ENCODE results near the gene SFTA2.

Gene SFTA2

DNA sequence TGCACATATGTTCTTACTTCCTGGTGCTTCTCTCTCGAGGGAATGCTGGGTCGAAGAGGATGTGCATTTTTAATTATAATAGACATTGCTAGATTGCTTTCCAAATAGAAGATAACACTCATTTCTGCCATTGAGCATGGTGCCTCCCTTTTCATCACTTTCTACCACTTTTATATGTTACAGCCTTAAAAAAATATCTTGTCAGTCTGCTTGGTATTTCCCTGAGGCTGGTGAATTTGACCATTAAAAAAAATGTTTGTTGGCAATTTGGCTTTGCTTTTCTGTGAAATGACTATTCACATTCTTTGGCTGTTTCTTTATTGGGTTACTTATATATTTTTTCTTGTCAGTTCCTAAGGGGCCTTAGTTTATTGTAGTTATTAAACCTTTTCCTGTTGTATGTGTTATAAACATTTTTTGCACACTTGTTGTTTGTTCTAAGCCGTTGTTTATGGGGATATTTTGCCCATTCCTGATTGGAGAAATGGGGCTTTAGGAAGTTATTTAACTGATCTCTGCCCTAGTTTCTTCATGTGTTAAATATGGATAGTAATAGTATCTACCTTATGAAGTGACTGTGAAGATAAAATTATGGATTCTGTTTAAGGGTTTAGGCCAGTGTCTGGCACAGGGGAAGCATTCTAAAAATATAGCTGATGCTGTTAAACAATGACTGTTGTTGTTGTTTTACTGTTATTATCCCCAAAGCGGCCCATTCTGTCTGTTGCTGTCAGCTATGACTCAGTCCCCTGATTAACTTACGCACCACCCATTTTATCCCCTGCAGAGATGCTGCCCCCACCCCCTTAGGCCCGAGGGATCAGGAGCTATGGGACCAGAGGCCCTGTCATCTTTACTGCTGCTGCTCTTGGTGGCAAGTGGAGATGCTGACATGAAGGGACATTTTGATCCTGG is 43.8 kb downstream of the SFTA2 start:
- no peak for TF ChIP-seq CTCF (IDR thresholded peaks at IDR 0.05; ENCODE audit: low read depth, low read length, missing control alignments)
- no peak for DNase-seq (ENCODE audit: extremely low read depth, low read depth)
- no peak overlapping the region for H3K4me3 ChIP-seq (replicated peaks; ENCODE audit: low read depth, low read length)

DNA sequence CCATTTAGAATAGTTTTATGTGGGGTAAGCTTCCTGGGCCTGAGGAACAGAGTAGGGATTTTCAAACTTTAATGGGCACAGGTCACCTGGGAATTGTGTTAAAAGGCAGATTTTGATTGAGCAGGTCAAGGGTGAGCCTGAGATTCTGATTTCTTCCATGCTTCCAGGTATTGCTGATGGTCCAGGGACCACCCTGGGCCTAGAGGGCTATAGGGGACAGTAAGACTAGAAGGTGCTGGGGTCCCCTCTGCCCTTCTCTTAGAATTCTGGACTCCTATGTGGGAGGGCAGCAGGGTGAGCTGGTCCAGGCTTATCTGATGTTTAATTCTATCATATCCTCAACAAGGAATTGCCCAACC is 45.1 kb downstream of the SFTA2 start:
- DNase-seq (ENCODE audit: extremely low read depth, low read depth) = no peak
- TF ChIP-seq CTCF (IDR thresholded peaks at IDR 0.05; ENCODE audit: low read depth, low read length, missing control alignments) = no peak
- H3K4me3 ChIP-seq (replicated peaks; ENCODE audit: low read depth, low read length) = no peak overlapping the region

DNA sequence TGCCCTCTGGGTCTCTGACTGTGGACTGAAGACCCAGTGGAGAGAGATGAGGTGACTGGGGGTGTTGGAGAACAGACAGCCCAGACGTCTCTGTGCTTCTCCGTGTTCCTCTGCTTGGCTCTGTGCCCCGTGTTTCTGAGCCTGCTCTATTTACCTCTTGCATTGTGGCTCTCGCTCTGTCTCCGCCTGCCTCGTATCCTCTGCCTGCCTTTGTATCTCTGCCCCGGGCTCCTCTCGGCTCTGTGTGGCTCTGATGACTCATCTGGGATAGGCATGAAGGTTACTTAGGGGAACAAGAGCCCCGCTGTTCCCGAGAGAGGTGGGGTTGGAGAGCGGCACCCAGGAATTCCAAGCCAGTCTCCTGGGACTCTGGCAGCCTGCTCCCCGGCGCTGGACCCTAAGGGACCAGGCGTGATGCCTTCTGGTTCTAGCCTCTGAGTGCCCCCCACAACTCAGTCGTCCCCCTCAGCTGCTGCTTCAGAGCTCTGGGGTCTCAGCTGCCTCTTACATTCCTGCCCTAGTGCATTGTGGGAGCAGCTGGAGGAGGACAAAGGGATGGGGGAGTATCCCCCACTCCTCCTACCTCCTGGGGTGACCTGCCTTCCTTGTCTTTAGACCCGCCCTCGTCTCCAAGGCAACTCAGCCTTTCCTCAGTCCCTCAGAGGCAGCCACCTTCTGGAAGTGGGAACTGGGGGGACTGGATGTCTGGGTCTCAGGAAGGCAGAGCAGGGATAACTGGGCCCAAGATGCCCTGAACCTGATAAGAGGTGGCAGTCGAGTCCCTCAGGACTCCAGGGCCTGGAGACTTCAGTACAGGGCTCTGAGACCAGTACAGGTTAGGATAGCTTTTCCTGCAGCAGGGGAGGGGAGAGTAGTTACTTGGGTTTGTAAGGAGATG is 45.7 kb downstream of the SFTA2 start:
- no peak for DNase-seq (ENCODE audit: extremely low read depth, low read depth)
- TF ChIP-seq CTCF (IDR thresholded peaks at IDR 0.05; ENCODE audit: low read depth, low read length, missing control alignments) = no peak
- H3K4me3 ChIP-seq (replicated peaks; ENCODE audit: low read depth, low read length) = peak overlapping the region; percentile 59

- DNase-seq (ENCODE audit: extremely low read depth, low read depth) = no peak
- no peak for TF ChIP-seq CTCF (IDR thresholded peaks at IDR 0.05; ENCODE audit: low read depth, low read length, missing control alignments)
- peak overlapping the region; percentile 59 for H3K4me3 ChIP-seq (replicated peaks; ENCODE audit: low read depth, low read length)
Observed at GRCh38 chr6:30885481-30885998, 46.4 kb downstream of the SFTA2 start.

- TF ChIP-seq CTCF (IDR thresholded peaks at IDR 0.05; ENCODE audit: low read depth, low read length, missing control alignments) = no peak
- no peak for DNase-seq (ENCODE audit: extremely low read depth, low read depth)
- H3K4me3 ChIP-seq (replicated peaks; ENCODE audit: low read depth, low read length) = peak overlapping the region; percentile 59
Observed at GRCh38 chr6:30884521-30885480, 47.2 kb downstream of the SFTA2 start.
